HEK293T (cell line): ENCODE results near the gene NEURL2.

ENCODE experiments used
- CTCF ChIA-PET: fragments of 350-600 bp; formaldehyde crosslinking; extraction: SDS; loops from one replicate; lab custom pipeline; 2021; ENCODE audit warnings: antibody characterized with exemption, inconsistent platforms; lab: Yijun Ruan, JAX
- POLR2A ChIA-PET: fragments of 350-600 bp; formaldehyde crosslinking; extraction: SDS; loops from one replicate; lab custom pipeline; 2020; ENCODE audit warnings: antibody characterized with exemption, inconsistent platforms; lab: Yijun Ruan, JAX
- DNase-seq: peaks from one replicate; pipeline ENCODE4 v3.0.0; 2012; ENCODE audit warnings: mixed read lengths; ENCODE audit errors: extremely low spot score
- ARNT ChIP-seq: fragments of 450-650 bp; IDR thresholded peaks from 2 replicates; pipeline ENCODE4 v1.6.1; 2017; ENCODE audit warnings: mild to moderate bottlenecking
- BHLHE40 ChIP-seq: fragments of 450-650 bp; IDR thresholded peaks from 2 replicates; pipeline ENCODE4 v1.6.1; 2016; ENCODE audit warnings: mild to moderate bottlenecking, moderate library complexity, borderline replicate concordance
- CTBP1 ChIP-seq: fragments of 450-650 bp; IDR thresholded peaks from 2 replicates; pipeline ENCODE4 v1.6.1; 2016; ENCODE audit warnings: borderline replicate concordance
- ELF4 ChIP-seq: fragments of 450-650 bp; IDR thresholded peaks from 2 replicates; pipeline ENCODE4 v1.6.1; 2017; ENCODE audit warnings: antibody characterized with exemption
- FOXA1 ChIP-seq: fragments of 450-650 bp; IDR thresholded peaks from 2 replicates; pipeline ENCODE4 v1.6.1; 2016; ENCODE audit warnings: mild to moderate bottlenecking
- FOXK2 ChIP-seq: fragments of 450-650 bp; IDR thresholded peaks from 2 replicates; pipeline ENCODE4 v1.6.1; 2016; ENCODE audit warnings: mild to moderate bottlenecking
- FOXM1 ChIP-seq: fragments of 450-650 bp; IDR thresholded peaks from 2 replicates; pipeline ENCODE4 v1.6.1; 2017; ENCODE audit warnings: mild to moderate bottlenecking, borderline replicate concordance
- HDGF ChIP-seq: fragments of 450-650 bp; IDR thresholded peaks from 2 replicates; pipeline ENCODE4 v1.6.1; 2017; ENCODE audit warnings: antibody characterized with exemption, borderline replicate concordance
- L3MBTL2 ChIP-seq: fragments of 450-650 bp; conservative IDR thresholded peaks from 2 replicates; pipeline ENCODE4 v1.6.1; 2016; ENCODE audit warnings: mild to moderate bottlenecking
- LEF1 ChIP-seq: fragments of 450-650 bp; IDR thresholded peaks from 2 replicates; pipeline ENCODE4 v1.6.1; 2017; ENCODE audit warnings: mild to moderate bottlenecking, borderline replicate concordance
- NFRKB ChIP-seq: fragments of 450-650 bp; IDR thresholded peaks from 2 replicates; pipeline ENCODE4 v1.6.1; 2016; ENCODE audit warnings: mild to moderate bottlenecking, moderate library complexity
- PKNOX1 ChIP-seq: fragments of 450-650 bp; IDR thresholded peaks from 2 replicates; pipeline ENCODE4 v1.6.1; 2016
- SP1 ChIP-seq: fragments of 450-650 bp; IDR thresholded peaks from 2 replicates; pipeline ENCODE4 v1.6.1; 2017
- SUZ12 ChIP-seq: fragments of 450-650 bp; IDR thresholded peaks from 2 replicates; pipeline ENCODE4 v1.6.1; 2016; ENCODE audit warnings: mild to moderate bottlenecking
- TARDBP ChIP-seq: fragments of 450-650 bp; IDR thresholded peaks from 2 replicates; pipeline ENCODE4 v1.6.1; 2016
- ZNF384 ChIP-seq: fragments of 450-650 bp; IDR thresholded peaks from 2 replicates; pipeline ENCODE4 v1.6.1; 2016

NEURL2 gene

GRCh38 chr20:45890077-45890984, 677 bp downstream of the NEURL2 start:
- TF ChIP-seq CTBP1 (no peak), SUZ12 (no peak), SP1 (no peak), LEF1 (no peak), ARNT (no peak), NFRKB (no peak), ZNF384 (no peak), FOXK2 (no peak), HDGF (no peak), PKNOX1 (no peak), FOXA1 (no peak), BHLHE40 (no peak), ELF4 (no peak), FOXM1 (no peak), L3MBTL2 (no peak), TARDBP (no peak)
- ChIA-PET CTCF (interaction anchor here (0.5 kb wide), 1 partner anchor 38 kb away, joined by 4 read pairs; no protein-coding TSS in a partner anchor), POLR2A (interaction anchor here (0.7 to 5.6 kb wide), 4 partner anchors 8 to 57 kb away, joined by 3 to 30 read pairs (median 4); partner anchors contain the start of genes SNX21 and ZSWIM1)
- no peak for DNase-seq

GRCh38 chr20:45888681-45889080, 2.3 kb downstream of the NEURL2 start:
- no peak for DNase-seq
- CTCF ChIA-PET: no interaction called here
- TF ChIP-seq LEF1: no peak
- TF ChIP-seq CTBP1: no peak
- TF ChIP-seq BHLHE40: no peak
- no peak for TF ChIP-seq ELF4
- TF ChIP-seq L3MBTL2: no peak
- no peak for TF ChIP-seq PKNOX1
- TF ChIP-seq FOXK2: no peak
- no peak for TF ChIP-seq ZNF384
- TF ChIP-seq HDGF: no peak
- no peak for TF ChIP-seq FOXA1
- no peak for TF ChIP-seq ARNT
- no peak for TF ChIP-seq FOXM1
- TF ChIP-seq SUZ12: no peak
- TF ChIP-seq NFRKB: no peak
- TF ChIP-seq TARDBP: no peak
- no peak for TF ChIP-seq SP1
- POLR2A ChIA-PET: interaction anchor here (1.0 to 5.6 kb wide), 2 partner anchors 7 to 46 kb away, joined by 3 to 30 read pairs; partner anchors contain the start of gene ZSWIM1

GRCh38 chr20:45887346-45887715, 3.7 kb downstream of the NEURL2 start, which contains the start of gene SPATA25:
Gene SPATA25 (minus strand): TSS chr20:45887622. CDS start chr20:45887590, 32 bp downstream.
- TF ChIP-seq BHLHE40 (no peak), SUZ12 (no peak), FOXA1 (no peak), LEF1 (no peak), SP1 (no peak), CTBP1 (no peak), HDGF (no peak), NFRKB (no peak), L3MBTL2 (no peak), ZNF384 (no peak), ELF4 (no peak), ARNT (no peak), FOXM1 (no peak)
- ChIA-PET POLR2A (no interaction called here), CTCF (no interaction called here)
- DNase-seq: no peak

- DNase-seq: no peak
- CTCF ChIA-PET: no interaction called here
- POLR2A ChIA-PET: no interaction called here
- TF ChIP-seq CTBP1: no peak
- TF ChIP-seq ARNT: no peak
- no peak for TF ChIP-seq L3MBTL2
- TF ChIP-seq LEF1: no peak
- TF ChIP-seq BHLHE40: no peak
- TF ChIP-seq TARDBP: no peak
- TF ChIP-seq FOXM1: no peak
- no peak for TF ChIP-seq FOXK2
- TF ChIP-seq SP1: no peak
- TF ChIP-seq ZNF384: no peak
- TF ChIP-seq SUZ12: no peak
Observed at GRCh38 chr20:45886590-45887345, 4.2 kb downstream of the NEURL2 start.

- no peak for TF ChIP-seq SP1
- no peak for TF ChIP-seq ZNF384
- no peak for TF ChIP-seq HDGF
- TF ChIP-seq ELF4: no peak
- TF ChIP-seq SUZ12: no peak
- TF ChIP-seq BHLHE40: no peak
- TF ChIP-seq FOXA1: no peak
- no peak for TF ChIP-seq TARDBP
- CTCF ChIA-PET: interaction anchor here (1.1 kb wide), 1 partner anchor 10 kb away, joined by 3 read pairs; no protein-coding TSS in a partner anchor
- POLR2A ChIA-PET: interaction anchor here (1.1 to 3.2 kb wide), 5 partner anchors 8 to 52 kb away, joined by 3 to 30 read pairs (median 4); partner anchors contain the start of genes ACOT8, CTSA, NEURL2 and ZSWIM3
- DNase-seq: no peak
Observed at GRCh38 chr20:45883100-45883469, 7.9 kb downstream of the NEURL2 start.
